ENCODE data around the gene MEI4. TPM values are rescaled to one million over a fixed set of nuclear protein-coding genes. Genes with fewer than 3 reads are reported as not detected.
"Not testable (repeated sequence)": the region's sequence is repeated elsewhere in the genome, so short reads cannot be mapped to it uniquely, and the experiment has no call there.

The MEI4 gene
- total RNA-seq, 1 donor from 2014 or later = not detected

- Histone ChIP-seq H3K4me3 (no peak overlapping the region), H3K27ac (no peak overlapping the region), H3K4me1 (no peaks in the 10 kb centered on the region), H3K9me3 (no peaks in the 10 kb centered on the region), H3K36me3 (no peaks in the 10 kb centered on the region), H3K27me3 (ENCODE audit: low read depth) (no peaks in the 10 kb centered on the region)
- intact Hi-C loops (cut with DNase I) = no loop called here
- no peak for DNase-seq
- no peak for ATAC-seq
- no peak for TF ChIP-seq CTCF (IDR thresholded peaks at IDR 0.05)
Measured at GRCh38 chr6:77633993-77634715, 18.7 kb upstream of the MEI4 start.

GRCh38 chr6:77638129-77638830, 14.6 kb upstream of the MEI4 start:
- intact Hi-C loops (cut with DNase I) = no loop called here
- no peak for TF ChIP-seq CTCF (IDR thresholded peaks at IDR 0.05)
- no peak overlapping the region for H3K4me3 ChIP-seq
- no peak for DNase-seq
- no peaks in the 10 kb centered on the region for H3K9me3 ChIP-seq
- H3K36me3 ChIP-seq = no peaks in the 10 kb centered on the region
- H3K4me1 ChIP-seq = no peaks in the 10 kb centered on the region
- no peaks in the 10 kb centered on the region for H3K27me3 ChIP-seq (ENCODE audit: low read depth)
- no peak overlapping the region for H3K27ac ChIP-seq
- no peak for ATAC-seq

- no peak for ATAC-seq
- no peak for TF ChIP-seq CTCF (IDR thresholded peaks at IDR 0.05)
- H3K4me3 ChIP-seq = no peak overlapping the region
- H3K27me3 ChIP-seq (ENCODE audit: low read depth) = no peaks in the 10 kb centered on the region
- H3K36me3 ChIP-seq = no peaks in the 10 kb centered on the region
- H3K27ac ChIP-seq = no peak overlapping the region
- intact Hi-C loops (cut with DNase I) = no loop called here
- no peak for DNase-seq
- no peaks in the 10 kb centered on the region for H3K4me1 ChIP-seq
- no peaks in the 10 kb centered on the region for H3K9me3 ChIP-seq
Measured at GRCh38 chr6:77644102-77644705, 8.6 kb upstream of the MEI4 start.

- ATAC-seq (peak; percentile 64 to 74), DNase-seq (peak; percentile 47)
- peak; percentile 12 for TF ChIP-seq CTCF (IDR thresholded peaks at IDR 0.05)
- peak overlapping the region; percentile 23 for H3K4me3 ChIP-seq
- H3K9me3 ChIP-seq = no peaks in the 10 kb centered on the region
- intact Hi-C loops (cut with DNase I) = no loop called here
- no peak overlapping the region for H3K27ac ChIP-seq
- H3K27me3 ChIP-seq (ENCODE audit: low read depth) = peaks cover 7% of the 10 kb centered on the region
- H3K36me3 ChIP-seq = no peaks in the 10 kb centered on the region
- no peaks in the 10 kb centered on the region for H3K4me1 ChIP-seq
Measured at GRCh38 chr6:77650098-77650663, 2.7 kb upstream of the MEI4 start.

GRCh38 chr6:77653816-77654215, 977 bp downstream of the MEI4 start:
- Histone ChIP-seq H3K4me3 (no peak overlapping the region), H3K36me3 (no peaks in the 10 kb centered on the region), H3K4me1 (no peaks in the 10 kb centered on the region), H3K27ac (no peak overlapping the region), H3K9me3 (no peaks in the 10 kb centered on the region), H3K27me3 (ENCODE audit: low read depth) (peaks cover 7% of the 10 kb centered on the region)
- TF ChIP-seq CTCF (IDR thresholded peaks at IDR 0.05) = no peak
- intact Hi-C loops (cut with DNase I) = no loop called here
- DNase-seq (no peak), ATAC-seq (no peak)

- DNase-seq; H3K36me3 ChIP-seq; ATAC-seq; H3K27me3 ChIP-seq (ENCODE audit: low read depth); H3K4me1 ChIP-seq; H3K27ac ChIP-seq; H3K9me3 ChIP-seq; intact Hi-C loops (cut with DNase I); H3K4me3 ChIP-seq: not testable (repeated sequence)
Measured at GRCh38 chr6:77655035-77655434, 2.2 kb downstream of the MEI4 start.
